ENCODE data around the gene SPOCK2.

Gene SPOCK2

GRCh38 chr10:72107325-72108003 lies 19.1 kb upstream of the SPOCK2 start:
- DNase-seq = peak; percentile 48

DNA sequence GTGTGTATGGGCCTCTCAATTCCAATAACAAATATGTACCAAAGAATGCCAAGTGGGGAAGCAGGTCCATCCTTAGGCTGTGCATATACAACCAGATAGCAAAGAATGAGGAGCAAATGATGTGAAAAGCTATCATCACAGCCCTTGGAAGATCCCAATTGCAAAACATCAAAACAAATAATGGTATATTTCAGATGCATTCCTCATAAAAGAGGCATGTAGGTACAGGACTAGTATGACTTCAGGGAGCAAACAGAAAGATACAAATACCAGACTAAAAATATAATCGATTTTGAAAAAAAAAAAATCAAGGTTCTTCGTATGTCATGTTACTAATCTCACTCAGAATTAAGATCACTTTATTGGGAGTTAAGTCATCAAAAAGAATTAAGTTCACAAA lies 18.5 kb upstream of the SPOCK2 start:
- no peak for DNase-seq

GRCh38 chr10:72106154-72106849 lies 18.0 kb upstream of the SPOCK2 start:
- no peak for DNase-seq

GRCh38 chr10:72105710-72106109 lies 17.4 kb upstream of the SPOCK2 start:
- no peak for DNase-seq

GRCh38 chr10:72105098-72105475 lies 16.7 kb upstream of the SPOCK2 start:
- no peak for DNase-seq

GRCh38 chr10:72104472-72105097 lies 16.2 kb upstream of the SPOCK2 start:
- DNase-seq = no peak

DNA sequence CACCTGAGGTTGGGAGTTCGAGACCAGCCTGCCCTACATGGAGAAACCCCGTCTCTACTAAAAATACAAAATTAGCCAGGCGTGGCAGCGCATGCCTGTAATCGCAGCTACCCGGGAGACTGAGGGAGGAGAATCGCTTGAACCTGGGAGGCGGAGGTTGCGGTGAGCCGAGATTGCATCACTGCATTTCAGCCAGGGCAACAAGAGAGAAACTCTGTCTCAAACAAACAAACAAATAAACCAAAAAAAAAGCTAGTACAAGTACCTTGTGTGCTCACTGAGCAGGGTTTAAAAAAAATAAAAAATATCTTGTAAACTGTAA lies 11.2 kb upstream of the SPOCK2 start:
- DNase-seq = no peak

- no peak for DNase-seq
Measured at GRCh38 chr10:72098836-72099599, 10.7 kb upstream of the SPOCK2 start.

DNA sequence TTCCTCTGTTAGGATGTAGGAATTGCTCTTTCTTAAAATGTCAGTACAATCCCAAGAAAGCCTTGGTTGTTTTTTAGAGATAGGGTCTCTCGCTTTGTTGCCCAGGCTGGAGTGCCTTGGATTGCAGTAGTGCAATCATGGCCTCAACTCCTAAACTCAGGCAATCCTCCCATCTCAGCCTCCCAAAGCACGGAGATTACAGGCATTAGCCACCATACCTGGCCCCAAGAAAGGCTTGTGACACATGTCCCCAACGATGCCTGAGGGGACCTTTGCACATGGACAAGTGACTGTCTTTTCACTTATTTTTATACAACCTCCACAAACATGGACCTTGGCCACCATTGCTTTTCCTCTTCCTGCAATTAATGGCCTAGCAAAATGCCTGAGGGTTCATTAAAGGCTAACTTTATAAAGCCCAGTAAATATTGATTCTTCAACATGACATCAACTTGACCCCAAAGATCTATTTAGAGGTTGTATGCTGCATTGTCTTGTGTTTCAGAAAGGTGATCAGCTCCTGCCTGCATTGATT lies 10.0 kb upstream of the SPOCK2 start:
- no peak for DNase-seq

DNA sequence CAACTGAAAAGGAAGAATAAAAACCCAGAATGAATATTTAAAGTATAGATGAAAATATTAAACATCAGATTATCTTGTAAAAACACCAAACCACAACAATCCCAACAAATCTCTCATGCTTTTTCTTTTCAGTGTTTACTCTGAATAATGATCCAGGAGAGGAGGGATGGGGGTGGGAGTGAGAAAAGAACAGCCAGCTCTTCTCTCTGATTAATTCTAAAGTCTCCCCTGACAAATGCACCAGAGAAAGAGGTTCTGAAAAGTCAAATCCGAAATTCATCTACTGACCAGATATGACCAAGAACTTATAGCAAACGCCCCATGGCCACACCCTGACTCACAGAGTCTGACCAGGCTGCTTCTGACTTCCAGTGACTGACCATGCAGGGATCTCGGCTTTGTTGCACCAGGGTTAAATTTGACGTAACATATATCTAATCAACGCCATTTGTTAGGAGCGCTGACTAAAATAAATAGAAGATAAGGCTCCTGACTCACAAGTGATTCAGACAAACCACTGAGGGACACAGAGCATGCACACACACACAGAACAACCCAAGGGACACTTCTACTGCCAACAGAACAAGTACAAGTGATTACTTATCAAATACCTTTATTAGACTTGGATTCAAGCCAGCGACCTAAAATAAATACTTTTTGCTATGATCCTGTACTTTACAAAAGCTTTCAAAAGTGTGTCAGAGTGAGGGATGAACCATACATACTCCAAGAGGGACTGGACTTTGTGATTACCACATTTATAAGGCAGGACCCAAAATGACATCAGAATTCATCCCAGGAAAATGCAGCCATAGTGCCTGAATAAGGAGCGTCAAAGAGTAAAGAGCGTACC lies 9.3 kb upstream of the SPOCK2 start:
- DNase-seq = no peak

- DNase-seq = no peak
Measured at GRCh38 chr10:72096115-72097000, 8.0 kb upstream of the SPOCK2 start.

GRCh38 chr10:72095195-72095594 lies 6.8 kb upstream of the SPOCK2 start:
- no peak for DNase-seq

DNA sequence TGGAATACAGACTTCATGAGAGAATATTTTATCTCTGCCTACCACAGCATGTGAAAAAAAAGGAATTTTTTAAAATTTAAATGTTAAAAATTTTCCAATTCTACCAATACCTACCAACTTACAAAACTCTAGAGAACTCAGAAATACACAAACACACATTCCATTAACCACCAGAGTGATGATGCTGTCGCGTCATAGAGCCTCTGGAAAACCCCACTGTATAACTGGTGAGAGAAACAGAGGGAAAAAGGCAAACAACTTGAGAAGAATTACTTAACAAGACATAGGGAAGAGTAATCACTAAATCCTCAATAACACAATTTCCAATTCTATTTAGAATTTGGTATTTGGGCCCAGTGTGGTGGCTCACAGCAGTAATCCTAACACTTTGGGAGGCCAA lies 6.2 kb upstream of the SPOCK2 start:
- DNase-seq = no peak

- no peak for DNase-seq
Measured at GRCh38 chr10:72093450-72093849, 5.1 kb upstream of the SPOCK2 start.

DNA sequence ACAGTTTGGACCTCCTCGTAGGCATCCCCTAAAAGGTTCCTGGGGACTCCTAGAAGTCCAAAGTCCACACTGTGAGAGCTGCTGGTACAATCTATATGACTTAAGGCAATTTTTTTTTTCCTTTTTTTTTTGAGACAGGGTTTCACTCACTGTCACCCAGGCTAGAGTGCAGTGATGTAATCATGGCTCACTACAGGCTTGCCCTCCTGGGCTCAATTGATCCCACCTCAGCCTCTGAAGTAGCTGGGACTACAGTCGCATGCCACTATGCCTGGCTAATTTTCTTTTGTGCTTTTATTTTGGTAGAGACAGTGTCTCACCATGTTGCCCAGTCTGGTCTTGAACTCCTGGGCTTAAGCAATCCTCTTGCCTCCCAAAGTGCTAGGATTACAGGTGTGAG lies 4.6 kb upstream of the SPOCK2 start:
- no peak for DNase-seq

- DNase-seq = no peak
Measured at GRCh38 chr10:72092171-72092924, 4.0 kb upstream of the SPOCK2 start.

DNA sequence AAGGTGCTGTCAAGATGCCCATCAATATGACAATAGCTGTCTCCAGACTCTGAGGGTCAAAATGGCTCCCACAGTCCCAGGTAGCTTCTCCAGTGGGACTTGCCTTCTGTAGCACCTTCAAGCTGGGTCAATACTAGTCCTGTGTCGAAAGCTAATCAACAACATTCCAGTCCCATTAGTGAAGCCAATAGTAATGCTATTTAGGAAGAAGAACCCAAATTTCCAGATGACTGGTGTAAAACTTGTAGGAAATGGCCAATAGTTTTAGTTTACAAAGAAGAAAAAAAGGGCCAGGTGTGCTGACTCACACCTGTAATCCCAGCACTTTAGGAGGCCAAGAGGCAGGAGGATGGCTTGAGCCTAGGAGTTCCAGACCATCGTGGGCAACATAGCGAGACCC lies 2.0 kb upstream of the SPOCK2 start:
- no peak for DNase-seq

DNA sequence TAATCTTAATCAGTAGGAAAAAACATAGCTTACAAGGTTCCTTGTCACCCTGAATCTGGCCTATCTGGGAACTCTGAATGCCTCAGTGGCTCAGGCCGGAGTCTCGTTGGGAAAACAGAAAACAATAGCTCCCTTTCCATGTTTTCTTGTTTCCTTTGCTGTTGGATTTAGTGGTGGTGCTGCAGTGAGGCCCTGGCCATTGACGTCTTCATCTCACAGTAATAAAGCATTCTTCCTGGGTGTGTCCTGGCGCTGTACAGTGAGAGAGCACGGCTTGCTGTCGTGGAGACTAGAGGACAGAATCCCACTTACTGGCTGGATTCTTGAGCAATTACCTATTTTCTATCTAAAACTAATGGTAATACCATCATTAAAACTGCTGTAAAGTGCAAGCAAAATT lies 1.3 kb upstream of the SPOCK2 start:
- DNase-seq = no peak

GRCh38 chr10:72088889-72089575 lies 681 bp upstream of the SPOCK2 start:
- no peak for DNase-seq

- DNase-seq = peak; percentile 27
Measured at GRCh38 chr10:72087392-72087968, 871 bp downstream of the SPOCK2 start.

Data from RPMI8226 (cell line).